Panc1 (cell line): ENCODE data around the gene KDM2B. TPM values are rescaled to one million over a fixed set of nuclear protein-coding genes. Genes with fewer than 3 reads are reported as not detected.
A peak's percentile ranks its signal among the peaks of the same experiment; 100 is the strongest.

Experiments
- ATAC-seq: fragments of 200-7000 bp; cut with Tn5 transposase; 2 replicates; pipeline ENCODE4 v1.9.1; 2020; ENCODE audit warnings: mild to moderate bottlenecking, moderate library complexity
- BruUV-seq: library from RNA; stranded (reverse); fragments of 400-500 nt; replicated peaks from 2 replicates; lab custom pipeline; 2021; lab: Mats Ljungman, UMichigan
- CTCF ChIA-PET: fragments of 300-600 bp; sonication (Branson Sonifier 250); formaldehyde crosslinking; loops from one replicate; lab custom pipeline; 2022; ENCODE audit warnings: antibody characterized with exemption; lab: Charles Lee
- POLR2A ChIA-PET: fragments of 300-600 bp; sonication (Branson Sonifier 250); formaldehyde crosslinking; loops from one replicate; lab custom pipeline; 2022; ENCODE audit warnings: antibody characterized with exemption; lab: Charles Lee
- DNase-seq: peaks from one replicate; pipeline ENCODE4 v3.0.0-alpha.2; 2010; ENCODE audit warnings: low read depth, low spot score
- H3K27ac ChIP-seq: 2 replicates; pipeline ENCODE4 v1.5.1; 2011; ENCODE audit warnings: mild to moderate bottlenecking, low read length, inconsistent platforms
- H3K27me3 ChIP-seq: fragments of 200-500 bp; sonication (Bioruptor generic); 2 replicates; pipeline ENCODE4 v1.6.0; 2014; ENCODE audit warnings: low read length, inconsistent platforms; ENCODE audit not compliant: control insufficient read depth, insufficient read depth
- H3K36me3 ChIP-seq: fragments of 200-500 bp; sonication (Bioruptor generic); 2 replicates; pipeline ENCODE4 v1.5.1; 2014; ENCODE audit warnings: inconsistent platforms, mild to moderate bottlenecking, low read length, moderate library complexity; ENCODE audit not compliant: control insufficient read depth, insufficient read depth
- H3K4me1 ChIP-seq: 2 replicates; pipeline ENCODE4 v1.5.1; 2011; ENCODE audit warnings: inconsistent platforms, mild to moderate bottlenecking, low read length, moderate library complexity; ENCODE audit not compliant: control insufficient read depth, insufficient read depth
- H3K4me3 ChIP-seq, 2 experiments: 2 replicates each; pipeline ENCODE4 v1.5.1; 2011 to 2012; ENCODE audit warnings: low read depth in 2 of 2, low read length in 2 of 2, mild to moderate bottlenecking in 2 of 2, inconsistent platforms in 1 of 2, moderate library complexity in 1 of 2
- H3K9me3 ChIP-seq: fragments of 200-500 bp; sonication (Bioruptor generic); 2 replicates; pipeline ENCODE4 v1.5.1; 2014; ENCODE audit warnings: low read depth, mild to moderate bottlenecking, inconsistent platforms, low read length, moderate library complexity; ENCODE audit not compliant: control insufficient read depth, insufficient read depth
- CTCF ChIP-seq: fragments of 450-650 bp; IDR thresholded peaks from 2 replicates; pipeline ENCODE4 v1.5.1; 2017; ENCODE audit warnings: mild to moderate bottlenecking
- POLR2AphosphoS5 ChIP-seq: IDR thresholded peaks from 2 replicates; pipeline ENCODE4 v1.6.1; 2012; ENCODE audit warnings: mild to moderate bottlenecking, low read depth, low read length, moderate library complexity
- SIN3A ChIP-seq: IDR thresholded peaks from 2 replicates; pipeline ENCODE4 v1.6.1; 2012; ENCODE audit warnings: low read depth, mild to moderate bottlenecking, low read length, moderate library complexity, borderline replicate concordance; ENCODE audit not compliant: insufficient read depth
- TCF7L2 ChIP-seq: IDR thresholded peaks from 2 replicates; pipeline ENCODE4 v1.6.1; 2011; ENCODE audit warnings: mild to moderate bottlenecking, low read depth, low read length, inconsistent platforms
- in situ Hi-C: cut with HindIII; loops from 2 replicates; pipeline ENCODE4 v1.10.0; 2016; ENCODE audit warnings: low sequenced_read_pairs, low pct_unique_long_range_greater_than_20kb
- intact Hi-C: fragments of 100-400 bp; cut with micrococcal nuclease; formaldehyde crosslinking; loops from one replicate; pipeline ENCODE4 v1.10.0; 2022; ENCODE audit not compliant: unreplicated experiment
- total RNA-seq: library from RNA; stranded (reverse); gene quantifications from one replicate; pipeline ENCODE4 v1.2.1, GENCODE V29; 2021; ENCODE audit not compliant: unreplicated experiment
- TF ChIP-seq, protein P1 (sequence below), 2 experiments: IDR thresholded peaks; 2 replicates each; pipeline ENCODE4 v1.6.1; 2011 to 2012; ENCODE audit warnings: low read depth in 2 of 2, control low read depth in 1 of 2, low read length in 1 of 2, mild to moderate bottlenecking in 1 of 2, moderate library complexity in 1 of 2; ENCODE audit not compliant: insufficient read depth in 1 of 2

Gene KDM2B
- total RNA-seq, 1 experiment from 2014 or later, result 27.5 TPM

GRCh38 chr12:121535150-121536053, 45.4 kb downstream of the KDM2B start:
- Histone ChIP-seq H3K36me3 (no peaks in the 10 kb centered on the region), H3K4me1 (peaks cover 10% of the 10 kb centered on the region; the same call in 1 of the 2 replicates), H3K9me3 (no peaks in the 10 kb centered on the region), H3K27ac (no peak overlapping the region), H3K4me3 (peak overlapping the region in 1 of 2 experiments; percentile 48; a peak in 2 of 4 replicates), H3K27me3 (no peaks in the 10 kb centered on the region)
- BruUV-seq, result no TSS peak
- CTCF ChIA-PET, result interaction anchor here (0.6 kb wide), 1 partner anchor 75 kb away, joined by 5 read pairs; no protein-coding TSS in a partner anchor
- no peak for TF ChIP-seq TCF7L2
- TF ChIP-seq CTCF, result no peak
- TF ChIP-seq POLR2AphosphoS5, result no peak
- TF ChIP-seq, protein P1, sequence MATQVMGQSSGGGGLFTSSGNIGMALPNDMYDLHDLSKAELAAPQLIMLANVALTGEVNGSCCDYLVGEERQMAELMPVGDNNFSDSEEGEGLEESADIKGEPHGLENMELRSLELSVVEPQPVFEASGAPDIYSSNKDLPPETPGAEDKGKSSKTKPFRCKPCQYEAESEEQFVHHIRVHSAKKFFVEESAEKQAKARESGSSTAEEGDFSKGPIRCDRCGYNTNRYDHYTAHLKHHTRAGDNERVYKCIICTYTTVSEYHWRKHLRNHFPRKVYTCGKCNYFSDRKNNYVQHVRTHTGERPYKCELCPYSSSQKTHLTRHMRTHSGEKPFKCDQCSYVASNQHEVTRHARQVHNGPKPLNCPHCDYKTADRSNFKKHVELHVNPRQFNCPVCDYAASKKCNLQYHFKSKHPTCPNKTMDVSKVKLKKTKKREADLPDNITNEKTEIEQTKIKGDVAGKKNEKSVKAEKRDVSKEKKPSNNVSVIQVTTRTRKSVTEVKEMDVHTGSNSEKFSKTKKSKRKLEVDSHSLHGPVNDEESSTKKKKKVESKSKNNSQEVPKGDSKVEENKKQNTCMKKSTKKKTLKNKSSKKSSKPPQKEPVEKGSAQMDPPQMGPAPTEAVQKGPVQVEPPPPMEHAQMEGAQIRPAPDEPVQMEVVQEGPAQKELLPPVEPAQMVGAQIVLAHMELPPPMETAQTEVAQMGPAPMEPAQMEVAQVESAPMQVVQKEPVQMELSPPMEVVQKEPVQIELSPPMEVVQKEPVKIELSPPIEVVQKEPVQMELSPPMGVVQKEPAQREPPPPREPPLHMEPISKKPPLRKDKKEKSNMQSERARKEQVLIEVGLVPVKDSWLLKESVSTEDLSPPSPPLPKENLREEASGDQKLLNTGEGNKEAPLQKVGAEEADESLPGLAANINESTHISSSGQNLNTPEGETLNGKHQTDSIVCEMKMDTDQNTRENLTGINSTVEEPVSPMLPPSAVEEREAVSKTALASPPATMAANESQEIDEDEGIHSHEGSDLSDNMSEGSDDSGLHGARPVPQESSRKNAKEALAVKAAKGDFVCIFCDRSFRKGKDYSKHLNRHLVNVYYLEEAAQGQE (IDR thresholded peaks at IDR 0.05; ENCODE audit: insufficient read depth in 1 of 2, low read depth in 2 of 2, low read length in 1 of 2), result no peak
- no peak for TF ChIP-seq SIN3A
- in situ Hi-C loops, result no loop called here
- ATAC-seq (no peak), DNase-seq (no peak)
- POLR2A ChIA-PET, result no interaction called here
- intact Hi-C loops, result no loop called here

DNA sequence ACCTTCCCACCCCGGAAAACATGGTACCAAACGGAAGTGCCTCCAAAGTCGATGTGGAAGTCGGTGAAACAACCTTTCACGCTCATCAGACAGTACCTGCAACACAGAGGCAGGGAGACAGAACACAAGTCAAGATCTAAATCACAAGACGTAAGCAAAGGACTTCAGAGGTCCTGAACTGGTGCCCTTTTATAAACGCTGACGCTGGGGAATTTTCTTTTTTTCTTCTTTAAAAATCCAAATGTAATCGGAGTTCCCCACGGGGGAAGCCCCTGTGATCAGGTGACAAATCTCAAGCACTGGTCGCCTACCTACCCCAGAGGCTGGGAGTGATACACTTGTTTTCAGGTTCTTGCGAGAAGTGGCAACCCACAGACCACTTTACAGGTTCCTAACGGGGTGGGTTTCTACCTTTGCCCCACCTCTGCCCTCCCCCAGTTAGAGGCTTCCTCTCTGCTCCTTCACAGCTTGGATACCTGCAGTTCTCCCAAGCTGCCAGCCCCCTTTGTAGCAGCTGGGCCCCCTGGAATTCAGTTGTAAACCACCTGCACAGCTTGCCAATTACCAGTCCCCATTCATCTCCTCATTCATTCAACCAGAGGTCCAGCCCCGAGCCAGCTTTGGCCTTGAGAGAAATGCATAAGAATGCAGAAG, 46.2 kb downstream of the KDM2B start:
- Histone ChIP-seq H3K27ac (no peak overlapping the region), H3K4me1 (peaks cover 10% of the 10 kb centered on the region; the same call in 1 of the 2 replicates), H3K36me3 (no peaks in the 10 kb centered on the region), H3K4me3 (no peak overlapping the region), H3K9me3 (no peaks in the 10 kb centered on the region), H3K27me3 (no peaks in the 10 kb centered on the region)
- intact Hi-C loops, result no loop called here
- ChIA-PET CTCF (no interaction called here), POLR2A (no interaction called here)
- in situ Hi-C loops, result no loop called here
- no TSS peak for BruUV-seq
- DNase-seq, result no peak
- TF ChIP-seq SIN3A (no peak), CTCF (no peak), TCF7L2 (no peak), POLR2AphosphoS5 (no peak)
- TF ChIP-seq, protein P1 (IDR thresholded peaks at IDR 0.05; ENCODE audit: insufficient read depth in 1 of 2, low read depth in 2 of 2, low read length in 1 of 2), result no peak
- no peak for ATAC-seq
